T-cell (primary cell): Measurements from ENCODE around the gene KCNJ3. TPM values are rescaled to one million over a fixed set of nuclear protein-coding genes. Genes with fewer than 3 reads are reported as not detected.
A peak's percentile ranks its signal among the peaks of the same experiment; 100 is the strongest.

Experiments used
- ATAC-seq, 4 experiments: fragments of 200-7000 bp in 3 of 4; fragments of 150-1000 bp in 1 of 4; cut with Tn5 transposase; replicated peaks in 1 of 4; 1 replicate in 3 of 4; 2 replicates in 1 of 4; pipeline ENCODE4 v1.10.0; 2021; ENCODE audit warnings: moderate library complexity in 3 of 4, mild to moderate bottlenecking in 2 of 4, moderate number of reproducible peaks in 1 of 4
- CTCF ChIA-PET, 2 donors: fragments of 300-600 bp; sonication (Branson Sonifier 250); formaldehyde crosslinking; loops; one replicate each; lab custom pipeline; 2022; ENCODE audit warnings: antibody characterized with exemption in 2 of 2; lab: Charles Lee
- POLR2A ChIA-PET, 2 donors: fragments of 300-600 bp; sonication (Branson Sonifier 250); formaldehyde crosslinking; loops; one replicate each; lab custom pipeline; 2022; ENCODE audit warnings: antibody characterized with exemption in 2 of 2; lab: Charles Lee
- DNase-seq, 35 experiments: peaks; one replicate each; pipeline versions ENCODE4 v3.0.0 to v3.0.0-alpha.2; 2013 to 2023
- H3K27ac ChIP-seq: one replicate; pipeline ENCODE4 v1.5.1; 2013; ENCODE audit warnings: low read length
- H3K27me3 ChIP-seq, 2 experiments: replicated peaks in 1 of 2; 1 replicate in 1 of 2; 2 replicates in 1 of 2; pipeline versions ENCODE4 v1.6.1 to v1.7.0; 2013; ENCODE audit warnings: low read length in 1 of 2, mixed read lengths in 1 of 2; ENCODE audit not compliant: control insufficient read depth in 2 of 2, insufficient read depth in 2 of 2; ENCODE audit errors: extremely low read depth in 1 of 2
- H3K36me3 ChIP-seq, 2 donors: 1 replicate in 1 of 2; 2 replicates in 1 of 2; pipeline versions ENCODE4 v1.6.1 to v1.7.0; 2013; ENCODE audit warnings: low read length in 1 of 2; ENCODE audit not compliant: control insufficient read depth in 2 of 2, insufficient read depth in 1 of 2; ENCODE audit errors: extremely low read depth in 1 of 2
- H3K4me1 ChIP-seq, 2 experiments: 1 replicate in 1 of 2; 2 replicates in 1 of 2; pipeline versions ENCODE4 v1.6.1 to v1.7.0; 2013; ENCODE audit warnings: low read length in 2 of 2, mixed read lengths in 1 of 2; ENCODE audit not compliant: insufficient read depth in 2 of 2, control insufficient read depth in 1 of 2; ENCODE audit errors: extremely low read depth in 1 of 2
- H3K4me3 ChIP-seq, 2 donors: 1 replicate in 1 of 2; 2 replicates in 1 of 2; pipeline versions ENCODE4 v1.5.1 to v1.7.0; 2013; ENCODE audit warnings: mild to moderate bottlenecking in 2 of 2, low read length in 1 of 2, moderate library complexity in 1 of 2; ENCODE audit not compliant: control insufficient read depth in 1 of 2; ENCODE audit errors: extremely low read depth in 1 of 2
- H3K9me3 ChIP-seq: 2 replicates; pipeline ENCODE4 v1.7.0; 2013
- H3K27ac Mint-ChIP-seq, 2 donors: one replicate each; pipeline ENCODE4 v1.8.0; 2020 to 2021; ENCODE audit warnings: mild to moderate bottlenecking in 2 of 2, mixed read lengths in 2 of 2
- H3K27me3 Mint-ChIP-seq, 2 donors: one replicate each; pipeline ENCODE4 v1.8.0; 2021 to 2022; ENCODE audit warnings: mixed read lengths in 2 of 2
- H3K36me3 Mint-ChIP-seq: one replicate; pipeline ENCODE4 v1.8.0; 2021; ENCODE audit warnings: mixed read lengths
- H3K4me1 Mint-ChIP-seq, 3 donors: one replicate each; pipeline ENCODE4 v1.8.0; 2020 to 2022; ENCODE audit warnings: mixed read lengths in 3 of 3, mild to moderate bottlenecking in 1 of 3
- H3K4me3 Mint-ChIP-seq, 3 donors: one replicate each; pipeline ENCODE4 v1.8.0; 2020 to 2022; ENCODE audit warnings: mild to moderate bottlenecking in 3 of 3, mixed read lengths in 3 of 3, moderate library complexity in 3 of 3
- H3K9me3 Mint-ChIP-seq, 3 donors: one replicate each; pipeline ENCODE4 v1.8.0; 2020 to 2022; ENCODE audit warnings: mixed read lengths in 3 of 3
- whole genome bisulfite sequencing: methylation state at CpG from one replicate; pipeline ENCODE4 v1.1.5; 2013; ENCODE audit warnings: missing lambda C conversion rate; ENCODE audit not compliant: insufficient coverage; 5-methylcytosine and 5-hydroxymethylcytosine counted together
- total RNA-seq, 35 experiments: library from RNA in 6 of 35; stranded (reverse) in 6 of 35; fragments of 120-200 nt in 1 of 35; gene quantifications; one replicate each; pipeline versions ENCODE4 v1.2.1 to v1.2.4 and lab custom pipeline; 2013 to 2026

The KCNJ3 gene
- total RNA-seq (not detected), total RNA-seq (lab: John Stamatoyannopoulos, UW) (0 reads per million in 29 experiments)
- total RNA-seq (2013) = not detected

- no peaks in the 10 kb centered on the region for H3K36me3 Mint-ChIP-seq
- CTCF ChIA-PET = no interaction called here
Measured at GRCh38 chr2:154698296-154698720, at the start of gene KCNJ3. Gene KCNJ3, plus strand, starts transcription at chr2:154698695. Its CDS starts 81 bp downstream, at chr2:154698776.

GRCh38 chr2:154655499-154655898 is 43.0 kb upstream of the KCNJ3 start:
- H3K4me1 ChIP-seq = no peaks in the 10 kb centered on the region
- no peaks in the 10 kb centered on the region for H3K27me3 Mint-ChIP-seq
- no peak overlapping the region for H3K4me3 ChIP-seq
- H3K27me3 ChIP-seq = no peaks in the 10 kb centered on the region
- no peaks in the 10 kb centered on the region for H3K36me3 ChIP-seq
- H3K27ac Mint-ChIP-seq = no peak overlapping the region
- CTCF ChIA-PET = no interaction called here
- no peaks in the 10 kb centered on the region for H3K36me3 Mint-ChIP-seq
- H3K4me3 Mint-ChIP-seq = no peak overlapping the region
- H3K4me1 Mint-ChIP-seq = no peaks in the 10 kb centered on the region
- DNase-seq (no peak), ATAC-seq (no peak)
- H3K9me3 ChIP-seq = no peaks in the 10 kb centered on the region
- peaks cover 0 to 18% (median 0%) of the 10 kb centered on the region in 3 donors for H3K9me3 Mint-ChIP-seq
- no peak overlapping the region for H3K27ac ChIP-seq
- POLR2A ChIA-PET = no interaction called here

More at GRCh38 chr2:154698296-154698720, at the start of gene KCNJ3:
- DNase-seq (no peak), ATAC-seq (no peak)
- H3K4me1 ChIP-seq = no peaks in the 10 kb centered on the region
- H3K9me3 Mint-ChIP-seq = peaks cover 0 to 4% (median 3%) of the 10 kb centered on the region in 3 donors
- H3K4me3 ChIP-seq = no peak within 1 kb of the TSS
- 8% methylated on average over 8 of the region's 16 CpGs for WGBS
- peaks cover 5 to 26% of the 10 kb centered on the region in 2 experiments for H3K27me3 ChIP-seq
- peak within 1 kb of the TSS in 2 of 3 donors; percentile 25 to 51 for H3K4me3 Mint-ChIP-seq
- H3K27ac Mint-ChIP-seq = no peak within 1 kb of the TSS
- H3K36me3 ChIP-seq = no peaks in the 10 kb centered on the region
- no peak within 1 kb of the TSS for H3K27ac ChIP-seq
- peaks cover 3 to 6% (median 4%) of the 10 kb centered on the region in 3 donors for H3K4me1 Mint-ChIP-seq
- no peaks in the 10 kb centered on the region for H3K9me3 ChIP-seq
- POLR2A ChIA-PET = interaction anchor here in 1 of 2 donors (0.6 kb wide), 1 partner anchor 33 kb away, joined by 3 read pairs; no protein-coding TSS in a partner anchor
- peaks cover 16 to 27% of the 10 kb centered on the region in 2 donors for H3K27me3 Mint-ChIP-seq

GRCh38 chr2:154658854-154659253 is 39.6 kb upstream of the KCNJ3 start:
- no peak for DNase-seq
- Mint-ChIP-seq H3K4me1 (no peaks in the 10 kb centered on the region), H3K27me3 (no peaks in the 10 kb centered on the region), H3K9me3 (peaks cover 2 to 8% (median 5%) of the 10 kb centered on the region in 3 donors), H3K27ac (no peak overlapping the region), H3K36me3 (no peaks in the 10 kb centered on the region), H3K4me3 (no peak overlapping the region)
- Histone ChIP-seq H3K4me3 (no peak overlapping the region), H3K9me3 (no peaks in the 10 kb centered on the region), H3K4me1 (no peaks in the 10 kb centered on the region), H3K36me3 (no peaks in the 10 kb centered on the region), H3K27ac (no peak overlapping the region), H3K27me3 (no peaks in the 10 kb centered on the region)
- CTCF ChIA-PET = no interaction called here
- POLR2A ChIA-PET = no interaction called here
- WGBS = no CpG with 5 or more reads among the region's 1 CpG
- no peak for ATAC-seq

GRCh38 chr2:154664248-154664647 is 34.2 kb upstream of the KCNJ3 start:
- ChIA-PET POLR2A (no interaction called here), CTCF (no interaction called here)
- ATAC-seq (no peak), DNase-seq (no peak)
- H3K36me3 ChIP-seq = no peaks in the 10 kb centered on the region
- Mint-ChIP-seq H3K27ac (no peak overlapping the region), H3K27me3 (no peaks in the 10 kb centered on the region), H3K4me1 (no peaks in the 10 kb centered on the region), H3K9me3 (peaks cover 2 to 5% (median 3%) of the 10 kb centered on the region in 3 donors), H3K4me3 (no peak overlapping the region), H3K36me3 (no peaks in the 10 kb centered on the region)
- H3K27ac ChIP-seq = no peak overlapping the region
- no peak overlapping the region for H3K4me3 ChIP-seq
- H3K9me3 ChIP-seq = no peaks in the 10 kb centered on the region
- H3K27me3 ChIP-seq = no peaks in the 10 kb centered on the region
- no peaks in the 10 kb centered on the region for H3K4me1 ChIP-seq

GRCh38 chr2:154670083-154670482 is 28.4 kb upstream of the KCNJ3 start:
- H3K27ac ChIP-seq = no peak overlapping the region
- Mint-ChIP-seq H3K4me1 (no peaks in the 10 kb centered on the region), H3K27ac (no peak overlapping the region), H3K4me3 (no peak overlapping the region), H3K9me3 (peaks cover 2 to 7% (median 4%) of the 10 kb centered on the region in 3 donors), H3K27me3 (no peaks in the 10 kb centered on the region), H3K36me3 (no peaks in the 10 kb centered on the region)
- DNase-seq (no peak), ATAC-seq (no peak)
- no peaks in the 10 kb centered on the region for H3K9me3 ChIP-seq
- no CpG with 5 or more reads among the region's 1 CpG for WGBS
- no peaks in the 10 kb centered on the region for H3K36me3 ChIP-seq
- H3K27me3 ChIP-seq = no peaks in the 10 kb centered on the region
- no peak overlapping the region for H3K4me3 ChIP-seq
- POLR2A ChIA-PET = no interaction called here
- CTCF ChIA-PET = interaction anchor here in 1 of 2 donors (0.5 kb wide), 1 partner anchor 20 kb away, joined by 3 read pairs; no protein-coding TSS in a partner anchor
- H3K4me1 ChIP-seq = no peaks in the 10 kb centered on the region

- H3K27me3 ChIP-seq = no peaks in the 10 kb centered on the region
- H3K4me3 Mint-ChIP-seq = no peak overlapping the region
- H3K36me3 ChIP-seq = no peaks in the 10 kb centered on the region
- DNase-seq = no peak
- H3K4me1 Mint-ChIP-seq = no peaks in the 10 kb centered on the region
- POLR2A ChIA-PET = no interaction called here
- no peaks in the 10 kb centered on the region for H3K36me3 Mint-ChIP-seq
- CTCF ChIA-PET = no interaction called here
- no peaks in the 10 kb centered on the region for H3K9me3 ChIP-seq
- H3K27me3 Mint-ChIP-seq = no peaks in the 10 kb centered on the region
- WGBS = 80% methylated on average over 2 of the region's 3 CpGs
- H3K4me1 ChIP-seq = no peaks in the 10 kb centered on the region
- peaks cover 4 to 12% (median 4%) of the 10 kb centered on the region in 3 donors for H3K9me3 Mint-ChIP-seq
- H3K27ac Mint-ChIP-seq = no peak overlapping the region
- no peak overlapping the region for H3K4me3 ChIP-seq
- ATAC-seq = no peak
- H3K27ac ChIP-seq = no peak overlapping the region
Measured at GRCh38 chr2:154673694-154674093, 24.8 kb upstream of the KCNJ3 start.

- ATAC-seq = no peak
Measured at GRCh38 chr2:154677401-154677800, 21.1 kb upstream of the KCNJ3 start.

More at GRCh38 chr2:154677401-154677800, 21.1 kb upstream of the KCNJ3 start:
- no peak overlapping the region for H3K27ac Mint-ChIP-seq
- H3K4me3 Mint-ChIP-seq = no peak overlapping the region
- H3K27ac ChIP-seq = no peak overlapping the region
- H3K9me3 Mint-ChIP-seq = peaks cover 2 to 13% (median 7%) of the 10 kb centered on the region in 3 donors
- H3K9me3 ChIP-seq = no peaks in the 10 kb centered on the region
- H3K4me1 ChIP-seq = no peaks in the 10 kb centered on the region
- H3K27me3 ChIP-seq = no peaks in the 10 kb centered on the region
- 100% methylated on average over 3 of the region's 3 CpGs for WGBS
- H3K27me3 Mint-ChIP-seq = no peaks in the 10 kb centered on the region
- ChIA-PET CTCF (no interaction called here), POLR2A (no interaction called here)
- H3K36me3 ChIP-seq = no peaks in the 10 kb centered on the region
- no peaks in the 10 kb centered on the region for H3K4me1 Mint-ChIP-seq
- H3K36me3 Mint-ChIP-seq = no peaks in the 10 kb centered on the region
- no peak for DNase-seq
- no peak overlapping the region for H3K4me3 ChIP-seq
